C4-2B (cell line): ENCODE measurements around the gene PON1.

ENCODE experiments used
- ZFX ChIP-seq: fragments of 450-650 bp; IDR thresholded peaks from 2 replicates; pipeline ENCODE4 v1.6.1; 2017
- TF ChIP-seq, protein P1 (sequence below): fragments of 450-650 bp; conservative IDR thresholded peaks from 2 replicates; pipeline ENCODE4 v1.5.1; 2017; ENCODE audit warnings: mild to moderate bottlenecking

- TF ChIP-seq, protein P1, sequence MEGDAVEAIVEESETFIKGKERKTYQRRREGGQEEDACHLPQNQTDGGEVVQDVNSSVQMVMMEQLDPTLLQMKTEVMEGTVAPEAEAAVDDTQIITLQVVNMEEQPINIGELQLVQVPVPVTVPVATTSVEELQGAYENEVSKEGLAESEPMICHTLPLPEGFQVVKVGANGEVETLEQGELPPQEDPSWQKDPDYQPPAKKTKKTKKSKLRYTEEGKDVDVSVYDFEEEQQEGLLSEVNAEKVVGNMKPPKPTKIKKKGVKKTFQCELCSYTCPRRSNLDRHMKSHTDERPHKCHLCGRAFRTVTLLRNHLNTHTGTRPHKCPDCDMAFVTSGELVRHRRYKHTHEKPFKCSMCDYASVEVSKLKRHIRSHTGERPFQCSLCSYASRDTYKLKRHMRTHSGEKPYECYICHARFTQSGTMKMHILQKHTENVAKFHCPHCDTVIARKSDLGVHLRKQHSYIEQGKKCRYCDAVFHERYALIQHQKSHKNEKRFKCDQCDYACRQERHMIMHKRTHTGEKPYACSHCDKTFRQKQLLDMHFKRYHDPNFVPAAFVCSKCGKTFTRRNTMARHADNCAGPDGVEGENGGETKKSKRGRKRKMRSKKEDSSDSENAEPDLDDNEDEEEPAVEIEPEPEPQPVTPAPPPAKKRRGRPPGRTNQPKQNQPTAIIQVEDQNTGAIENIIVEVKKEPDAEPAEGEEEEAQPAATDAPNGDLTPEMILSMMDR, result no peak
- no peak for TF ChIP-seq ZFX
Observed at GRCh38 chr7:95338832-95339231, 14.5 kb upstream of the PON1 start.
